GM13976 (cell line): Measurements from ENCODE around the gene NFIA.
A peak's percentile ranks its signal among the peaks of the same experiment; 100 is the strongest.

ENCODE experiments used
- DNase-seq: peaks from one replicate; pipeline ENCODE4 v3.0.0; 2012; ENCODE audit warnings: low spot score
- in situ Hi-C: fragments of 300-500 bp; cut with MboI; formaldehyde crosslinking; loops from one replicate; pipeline ENCODE4 v1.12.0; 2022; ENCODE audit warnings: low sequenced_read_pairs, mixed read lengths, inconsistent platforms; ENCODE audit not compliant: unreplicated experiment
- TF ChIP-seq, protein P1 (sequence below): IDR thresholded peaks from 2 replicates; pipeline ENCODE4 v1.5.1; 2012; ENCODE audit warnings: borderline replicate concordance, mild to moderate bottlenecking; ENCODE audit not compliant: insufficient read depth; ENCODE audit errors: extremely low read depth, missing control alignments, control extremely low read depth

NFIA gene

GRCh38 chr1:61082311-61083012 is at the start of gene NFIA:
NFIA (plus strand) TSS chr1:61082561.
- in situ Hi-C loops: no loop called here
- TF ChIP-seq, protein P1, sequence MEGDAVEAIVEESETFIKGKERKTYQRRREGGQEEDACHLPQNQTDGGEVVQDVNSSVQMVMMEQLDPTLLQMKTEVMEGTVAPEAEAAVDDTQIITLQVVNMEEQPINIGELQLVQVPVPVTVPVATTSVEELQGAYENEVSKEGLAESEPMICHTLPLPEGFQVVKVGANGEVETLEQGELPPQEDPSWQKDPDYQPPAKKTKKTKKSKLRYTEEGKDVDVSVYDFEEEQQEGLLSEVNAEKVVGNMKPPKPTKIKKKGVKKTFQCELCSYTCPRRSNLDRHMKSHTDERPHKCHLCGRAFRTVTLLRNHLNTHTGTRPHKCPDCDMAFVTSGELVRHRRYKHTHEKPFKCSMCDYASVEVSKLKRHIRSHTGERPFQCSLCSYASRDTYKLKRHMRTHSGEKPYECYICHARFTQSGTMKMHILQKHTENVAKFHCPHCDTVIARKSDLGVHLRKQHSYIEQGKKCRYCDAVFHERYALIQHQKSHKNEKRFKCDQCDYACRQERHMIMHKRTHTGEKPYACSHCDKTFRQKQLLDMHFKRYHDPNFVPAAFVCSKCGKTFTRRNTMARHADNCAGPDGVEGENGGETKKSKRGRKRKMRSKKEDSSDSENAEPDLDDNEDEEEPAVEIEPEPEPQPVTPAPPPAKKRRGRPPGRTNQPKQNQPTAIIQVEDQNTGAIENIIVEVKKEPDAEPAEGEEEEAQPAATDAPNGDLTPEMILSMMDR: no peak
- DNase-seq: peak; percentile 34

DNA sequence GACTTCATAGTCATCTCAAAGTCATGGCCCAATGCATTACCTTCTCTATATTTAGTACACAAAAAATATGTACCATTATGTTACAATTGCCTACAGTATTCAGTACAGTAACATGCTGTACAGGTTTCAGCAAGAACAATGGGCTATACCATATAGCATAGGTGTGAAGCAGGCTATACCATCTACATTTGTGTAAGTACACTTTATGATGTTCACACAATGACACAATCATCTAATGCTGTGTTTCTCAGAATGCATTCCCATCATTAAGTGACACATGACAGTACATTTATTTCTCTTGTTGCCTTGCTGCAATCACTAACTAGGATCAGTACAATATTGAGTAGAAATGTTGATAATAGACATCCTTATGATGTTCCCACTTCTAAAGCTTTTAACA is 46.5 kb upstream of the NFIA start:
- no peak for DNase-seq
- in situ Hi-C loops: loop anchor here (25.0 kb wide), 1 partner anchor 826 kb away; no protein-coding TSS in a partner anchor
- TF ChIP-seq, protein P1: no peak

DNA sequence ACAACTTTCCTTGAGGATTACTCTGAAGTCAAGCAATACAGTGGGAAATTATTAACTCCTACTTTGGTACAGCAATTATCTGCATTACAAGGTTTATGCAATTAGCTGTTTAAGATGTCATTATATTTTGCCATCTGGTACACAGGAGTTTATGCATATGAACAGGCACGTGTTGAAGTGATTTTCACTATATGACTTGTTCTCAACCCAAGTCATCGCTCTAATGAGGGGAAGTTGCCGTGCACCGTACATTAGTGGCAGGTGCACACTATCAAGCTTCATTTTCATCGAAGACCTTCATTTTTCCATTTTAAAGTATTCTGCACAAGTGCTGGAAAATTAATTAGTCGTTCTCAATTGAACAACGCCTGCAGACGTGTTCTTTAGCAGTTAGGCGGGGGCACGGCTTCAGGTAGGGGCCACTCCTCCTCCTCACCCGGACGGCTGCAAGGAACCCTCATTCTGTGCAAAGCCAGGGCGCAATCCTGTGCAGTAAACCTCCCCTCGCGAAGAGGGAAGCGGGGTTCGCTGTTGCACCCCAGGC is 39.8 kb upstream of the NFIA start:
- TF ChIP-seq, protein P1: no peak
- in situ Hi-C loops: loop anchor here (25.0 kb wide), 1 partner anchor 820 kb away; no protein-coding TSS in a partner anchor
- no peak for DNase-seq

- peak; percentile 74 for DNase-seq
- in situ Hi-C loops: loop anchor here (25.0 kb wide), 1 partner anchor 819 kb away; no protein-coding TSS in a partner anchor
- TF ChIP-seq, protein P1: peak; percentile 39
These were observed 39.1 kb upstream of the NFIA start for GRCh38 chr1:61043010-61043820.

GRCh38 chr1:61046434-61046833 is 35.9 kb upstream of the NFIA start:
- TF ChIP-seq, protein P1: no peak
- in situ Hi-C loops: loop anchor here (25.0 kb wide), 1 partner anchor 816 kb away; no protein-coding TSS in a partner anchor
- no peak for DNase-seq

GRCh38 chr1:61047061-61047460 is 35.3 kb upstream of the NFIA start:
- no peak for DNase-seq
- TF ChIP-seq, protein P1: no peak
- in situ Hi-C loops: loop anchor here (25.0 kb wide), 1 partner anchor 815 kb away; no protein-coding TSS in a partner anchor
